Measurements from ENCODE around the gene PERP.

Gene PERP

DNA sequence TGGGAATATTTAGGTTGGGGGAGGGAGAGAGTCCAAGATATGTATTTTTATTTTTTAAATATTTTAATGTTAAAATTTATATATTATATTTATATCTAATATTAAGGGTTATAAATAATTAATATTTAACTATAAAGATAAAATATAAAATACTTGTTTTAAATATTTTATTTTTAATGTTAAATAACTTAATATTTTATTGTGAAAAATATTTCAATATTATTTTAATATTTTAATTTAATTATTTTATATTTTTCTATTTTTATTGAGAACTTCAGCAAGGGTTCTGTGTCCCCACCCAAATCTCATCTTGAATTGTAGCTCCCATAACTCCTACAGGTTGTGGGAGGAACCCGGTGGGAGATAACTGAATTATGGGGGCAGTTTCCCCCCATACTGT lies 34.0 kb downstream of the PERP start:
- TF ChIP-seq POLR2AphosphoS5 (IDR thresholded peaks at IDR 0.05; ENCODE audit: low read depth, low read length) (no peak), SIN3A (IDR thresholded peaks at IDR 0.05; ENCODE audit: borderline replicate concordance, insufficient read depth, low read length) (no peak), TAF1 (IDR thresholded peaks at IDR 0.05; ENCODE audit: borderline replicate concordance, insufficient read depth, low read length) (no peak), FOXP2 (optimal IDR thresholded peaks at IDR 0.05; ENCODE audit: borderline replicate concordance, extremely low read depth, extremely low read length, insufficient read depth) (no peak)
- TF ChIP-seq, protein P1, sequence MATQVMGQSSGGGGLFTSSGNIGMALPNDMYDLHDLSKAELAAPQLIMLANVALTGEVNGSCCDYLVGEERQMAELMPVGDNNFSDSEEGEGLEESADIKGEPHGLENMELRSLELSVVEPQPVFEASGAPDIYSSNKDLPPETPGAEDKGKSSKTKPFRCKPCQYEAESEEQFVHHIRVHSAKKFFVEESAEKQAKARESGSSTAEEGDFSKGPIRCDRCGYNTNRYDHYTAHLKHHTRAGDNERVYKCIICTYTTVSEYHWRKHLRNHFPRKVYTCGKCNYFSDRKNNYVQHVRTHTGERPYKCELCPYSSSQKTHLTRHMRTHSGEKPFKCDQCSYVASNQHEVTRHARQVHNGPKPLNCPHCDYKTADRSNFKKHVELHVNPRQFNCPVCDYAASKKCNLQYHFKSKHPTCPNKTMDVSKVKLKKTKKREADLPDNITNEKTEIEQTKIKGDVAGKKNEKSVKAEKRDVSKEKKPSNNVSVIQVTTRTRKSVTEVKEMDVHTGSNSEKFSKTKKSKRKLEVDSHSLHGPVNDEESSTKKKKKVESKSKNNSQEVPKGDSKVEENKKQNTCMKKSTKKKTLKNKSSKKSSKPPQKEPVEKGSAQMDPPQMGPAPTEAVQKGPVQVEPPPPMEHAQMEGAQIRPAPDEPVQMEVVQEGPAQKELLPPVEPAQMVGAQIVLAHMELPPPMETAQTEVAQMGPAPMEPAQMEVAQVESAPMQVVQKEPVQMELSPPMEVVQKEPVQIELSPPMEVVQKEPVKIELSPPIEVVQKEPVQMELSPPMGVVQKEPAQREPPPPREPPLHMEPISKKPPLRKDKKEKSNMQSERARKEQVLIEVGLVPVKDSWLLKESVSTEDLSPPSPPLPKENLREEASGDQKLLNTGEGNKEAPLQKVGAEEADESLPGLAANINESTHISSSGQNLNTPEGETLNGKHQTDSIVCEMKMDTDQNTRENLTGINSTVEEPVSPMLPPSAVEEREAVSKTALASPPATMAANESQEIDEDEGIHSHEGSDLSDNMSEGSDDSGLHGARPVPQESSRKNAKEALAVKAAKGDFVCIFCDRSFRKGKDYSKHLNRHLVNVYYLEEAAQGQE (IDR thresholded peaks at IDR 0.05; ENCODE audit: insufficient read depth in 1 of 2, low read depth in 2 of 2, low read length in 2 of 2): no peak

DNA sequence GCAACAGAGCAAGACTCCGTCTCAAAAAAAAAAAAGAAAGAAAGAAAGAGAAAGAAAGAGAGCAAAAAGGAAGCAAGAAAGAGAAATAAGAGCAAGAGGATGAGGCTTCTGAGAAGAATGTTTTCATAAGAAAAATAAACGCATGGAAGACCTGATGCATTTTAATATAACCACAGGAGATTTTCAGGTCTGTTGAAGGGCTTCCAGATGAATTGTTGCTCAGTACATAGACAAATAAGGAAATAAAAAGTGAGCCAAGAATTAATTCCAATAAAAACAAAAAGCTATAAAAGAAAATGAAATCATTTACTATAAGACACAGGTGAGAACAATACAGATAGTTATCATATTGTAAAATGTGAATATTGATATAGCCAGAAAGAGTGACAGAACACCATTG lies 43.5 kb downstream of the PERP start:
- no peak for TF ChIP-seq FOXP2 (optimal IDR thresholded peaks at IDR 0.05; ENCODE audit: borderline replicate concordance, extremely low read depth, extremely low read length, insufficient read depth)
- TF ChIP-seq POLR2AphosphoS5 (IDR thresholded peaks at IDR 0.05; ENCODE audit: low read depth, low read length): no peak

DNA sequence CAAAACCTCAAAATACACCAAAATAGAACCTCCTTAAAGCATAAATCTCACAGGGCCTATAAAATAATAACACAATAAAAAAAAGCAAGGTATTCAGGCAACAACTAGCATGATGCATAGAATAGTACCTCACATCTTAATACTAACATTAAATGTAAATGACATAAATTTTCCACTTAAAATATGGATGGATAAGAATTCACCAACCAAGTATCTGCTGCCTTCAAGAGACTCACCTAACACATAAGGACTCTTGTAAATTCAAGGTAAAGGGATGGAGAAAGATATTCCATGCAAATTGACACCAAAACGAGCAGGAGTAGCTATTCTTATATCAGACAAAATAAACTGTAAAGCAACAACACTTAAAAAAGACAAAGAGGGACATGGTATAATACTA lies 52.2 kb downstream of the PERP start:
- TF ChIP-seq, protein P1 (IDR thresholded peaks at IDR 0.05; ENCODE audit: insufficient read depth in 1 of 2, low read depth in 2 of 2, low read length in 2 of 2): no peak
- TF ChIP-seq TAF1 (IDR thresholded peaks at IDR 0.05; ENCODE audit: borderline replicate concordance, insufficient read depth, low read length) (no peak), POLR2AphosphoS5 (IDR thresholded peaks at IDR 0.05; ENCODE audit: low read depth, low read length) (no peak), FOXP2 (optimal IDR thresholded peaks at IDR 0.05; ENCODE audit: borderline replicate concordance, extremely low read depth, extremely low read length, insufficient read depth) (no peak), SIN3A (IDR thresholded peaks at IDR 0.05; ENCODE audit: borderline replicate concordance, insufficient read depth, low read length) (no peak)

DNA sequence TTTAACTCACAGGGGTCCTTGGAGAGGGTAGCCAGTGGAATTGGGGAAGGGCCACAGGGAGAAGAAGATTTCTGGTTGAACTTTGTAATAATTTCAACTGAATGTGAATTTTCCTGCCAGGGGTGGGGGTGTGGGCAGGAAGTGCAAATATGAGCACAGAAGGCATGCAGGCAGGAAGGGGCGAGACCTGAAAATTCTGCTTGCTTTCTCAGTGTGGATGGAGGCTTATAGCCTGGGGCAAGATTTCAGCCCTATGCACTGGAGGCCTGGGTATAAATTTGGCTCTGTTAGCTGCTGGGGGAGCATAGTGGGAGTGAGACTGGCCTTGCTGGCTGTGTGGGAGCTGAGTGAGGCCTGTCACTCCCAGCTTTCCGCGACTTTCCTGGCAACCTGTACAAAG lies 54.4 kb downstream of the PERP start:
- TF ChIP-seq SIN3A (IDR thresholded peaks at IDR 0.05; ENCODE audit: borderline replicate concordance, insufficient read depth, low read length) (no peak), FOXP2 (optimal IDR thresholded peaks at IDR 0.05; ENCODE audit: borderline replicate concordance, extremely low read depth, extremely low read length, insufficient read depth) (no peak), TAF1 (IDR thresholded peaks at IDR 0.05; ENCODE audit: borderline replicate concordance, insufficient read depth, low read length) (no peak), POLR2AphosphoS5 (IDR thresholded peaks at IDR 0.05; ENCODE audit: low read depth, low read length) (no peak)
- TF ChIP-seq, protein P1 (IDR thresholded peaks at IDR 0.05; ENCODE audit: insufficient read depth in 1 of 2, low read depth in 2 of 2, low read length in 2 of 2): no peak

DNA sequence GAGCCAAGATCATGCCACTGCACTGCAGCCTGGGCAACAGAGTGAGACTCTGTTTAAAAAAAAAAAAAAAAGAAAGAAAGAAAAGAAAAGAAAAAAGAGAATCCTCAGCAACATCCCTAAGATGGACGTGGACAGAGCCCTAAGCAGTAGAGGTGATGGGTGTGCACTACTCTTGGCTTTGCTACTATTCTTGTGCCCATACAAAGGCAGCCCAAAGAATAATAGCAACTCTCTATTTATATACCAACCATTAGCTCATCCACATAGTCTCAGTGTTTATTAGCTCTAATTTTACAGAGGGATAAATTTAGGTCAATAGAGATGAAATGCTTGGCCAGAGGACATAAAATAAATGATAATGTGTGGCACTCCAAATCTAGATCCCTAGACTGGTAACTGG lies 62.2 kb downstream of the PERP start:
- TF ChIP-seq SIN3A (IDR thresholded peaks at IDR 0.05; ENCODE audit: borderline replicate concordance, insufficient read depth, low read length) (no peak), TAF1 (IDR thresholded peaks at IDR 0.05; ENCODE audit: borderline replicate concordance, insufficient read depth, low read length) (no peak), FOXP2 (optimal IDR thresholded peaks at IDR 0.05; ENCODE audit: borderline replicate concordance, extremely low read depth, extremely low read length, insufficient read depth) (no peak)
- TF ChIP-seq, protein P1 (IDR thresholded peaks at IDR 0.05; ENCODE audit: insufficient read depth in 1 of 2, low read depth in 2 of 2, low read length in 2 of 2): no peak
